CMK (cell line): Measurements from ENCODE around the gene CD1B.
"Not testable (repeated sequence)": the region's sequence is repeated elsewhere in the genome, so short reads cannot be mapped to it uniquely, and the experiment has no call there.

ENCODE experiments used
- DNase-seq: peaks from one replicate; pipeline ENCODE4 v3.0.0-alpha.2; 2010; ENCODE audit warnings: low read depth

The CD1B gene

DNA sequence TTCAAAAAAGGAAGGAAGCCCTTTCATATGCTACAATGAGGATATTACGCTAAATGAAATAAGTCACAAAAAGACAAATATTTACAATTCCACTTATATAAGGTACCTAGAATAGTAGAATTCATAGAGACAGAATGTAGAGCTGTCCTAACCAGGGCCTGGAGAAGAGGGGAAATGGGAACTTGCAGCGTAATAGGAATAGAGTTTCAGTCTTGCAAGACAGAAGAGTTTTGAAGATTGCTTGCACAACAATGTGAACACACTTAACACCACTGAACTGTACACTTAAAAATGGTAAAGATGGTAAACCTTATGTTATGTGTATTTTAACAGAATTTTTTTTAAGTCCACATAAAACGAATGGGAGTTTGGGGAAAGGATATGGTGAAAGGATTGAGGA is 2.9 kb downstream of the CD1B start:
- no peak for DNase-seq

DNA sequence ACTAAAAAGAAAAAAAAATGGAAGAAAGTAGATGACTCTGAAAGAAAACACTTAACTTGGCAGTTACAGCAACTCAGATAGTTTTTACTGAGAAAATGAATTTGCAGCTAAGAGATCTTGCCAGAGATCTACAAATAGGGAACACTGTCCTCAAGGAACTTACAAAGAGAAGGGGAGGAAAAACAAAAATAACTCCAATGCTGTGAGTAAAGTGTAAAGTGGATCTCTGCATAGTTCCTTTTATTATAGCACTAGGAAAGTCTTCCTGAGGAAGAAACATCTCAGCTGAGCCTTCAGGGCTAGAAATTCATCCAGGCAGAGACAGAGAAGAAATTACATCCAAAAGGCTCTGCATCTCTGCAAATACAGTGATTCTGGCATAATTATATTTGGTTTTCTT is 3.9 kb downstream of the CD1B start:
- no peak for DNase-seq

DNA sequence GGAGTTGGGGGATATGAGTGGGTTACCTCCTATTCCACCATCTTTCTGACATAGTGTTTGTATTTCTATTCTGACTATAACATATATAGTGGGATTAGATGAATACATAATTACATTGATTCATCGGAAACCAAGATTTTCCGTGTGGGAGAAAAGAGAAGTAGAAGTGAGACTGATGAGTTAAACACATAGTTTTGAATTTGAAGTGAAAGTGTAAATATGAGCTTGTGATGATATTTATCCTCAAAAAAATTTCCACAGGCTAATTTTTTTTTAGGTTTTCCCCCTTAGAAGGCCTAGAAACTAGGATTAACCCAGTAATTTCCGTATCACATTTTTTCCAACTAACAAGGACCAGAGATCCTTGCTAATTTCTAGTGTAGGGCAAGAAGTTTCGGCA is 6.9 kb downstream of the CD1B start:
- DNase-seq = no peak

DNA sequence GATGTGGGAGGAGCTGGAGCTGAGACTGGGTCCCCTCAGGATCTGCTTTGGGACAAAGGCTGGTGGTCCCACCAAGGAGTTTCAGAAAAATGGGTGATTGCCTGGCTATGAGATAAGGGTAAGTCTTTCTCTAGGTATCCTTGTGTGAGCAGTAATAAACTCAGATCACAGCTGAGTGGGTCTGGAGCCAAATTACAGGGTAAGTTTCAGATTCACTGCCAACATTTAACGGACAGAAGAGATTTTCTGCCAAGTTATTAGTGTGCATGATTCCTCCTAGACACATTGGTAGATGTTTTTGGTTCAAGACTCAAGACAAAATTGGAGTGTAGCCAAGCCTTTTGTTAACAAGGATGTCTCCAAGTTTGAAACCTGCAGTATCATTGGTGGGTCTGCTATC is 7.5 kb downstream of the CD1B start:
- no peak for DNase-seq

DNA sequence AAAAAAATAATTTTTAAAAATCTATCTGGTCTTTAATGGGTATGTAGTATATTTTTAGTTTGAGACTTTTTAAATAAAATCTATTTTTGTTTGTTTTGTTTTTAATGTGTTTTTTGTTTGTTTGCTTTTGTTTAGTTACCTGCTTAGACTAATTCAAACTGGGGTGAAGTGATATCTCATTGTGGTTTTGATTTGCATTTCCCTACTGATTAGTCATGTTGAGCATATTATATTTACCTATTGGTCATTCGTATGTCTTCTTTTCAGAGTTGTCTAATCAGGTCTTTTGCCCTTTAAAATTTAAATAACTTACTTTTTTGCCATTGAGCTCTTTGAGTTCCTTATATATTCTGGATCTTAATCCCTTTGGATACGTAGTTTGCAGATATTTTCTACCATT is 20.3 kb downstream of the CD1B start:
- no peak for DNase-seq

DNA sequence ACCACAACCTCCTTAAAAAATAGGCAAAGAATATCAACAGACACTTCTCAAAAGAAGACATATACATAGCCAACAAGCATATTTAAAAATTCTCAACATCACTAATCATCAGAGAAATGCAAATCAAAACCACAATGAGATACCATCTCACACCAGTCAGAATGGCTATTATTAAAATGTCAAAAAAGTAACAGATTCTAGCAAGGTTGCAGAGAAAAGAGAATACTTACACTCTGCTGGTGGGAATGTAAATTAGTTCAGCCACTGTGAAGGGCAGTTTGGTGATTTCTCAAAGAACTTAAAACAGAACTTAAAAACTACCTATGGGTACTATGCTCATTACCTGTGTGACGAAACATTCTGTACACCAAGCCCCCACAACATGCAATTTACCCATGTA is 20.7 kb downstream of the CD1B start:
- DNase-seq = no peak

DNA sequence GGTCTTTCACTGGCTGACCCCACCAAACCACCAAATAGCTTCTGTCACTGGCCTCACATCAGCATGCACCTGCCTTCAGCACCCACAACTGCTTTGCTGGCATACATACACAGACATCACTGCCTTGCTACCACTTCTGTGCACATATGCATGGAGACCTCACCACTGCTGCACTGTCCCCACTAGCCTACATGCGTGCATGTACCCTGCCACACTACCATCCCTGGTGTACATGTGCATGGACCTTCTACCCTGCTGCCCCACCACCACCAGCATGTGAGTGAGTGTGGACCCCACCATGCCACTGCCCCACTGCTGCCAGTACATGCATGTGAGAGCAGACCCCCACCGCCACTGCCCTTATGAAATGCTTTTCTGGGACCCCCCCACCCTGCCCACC is 35.5 kb downstream of the CD1B start:
- DNase-seq = no peak

DNA sequence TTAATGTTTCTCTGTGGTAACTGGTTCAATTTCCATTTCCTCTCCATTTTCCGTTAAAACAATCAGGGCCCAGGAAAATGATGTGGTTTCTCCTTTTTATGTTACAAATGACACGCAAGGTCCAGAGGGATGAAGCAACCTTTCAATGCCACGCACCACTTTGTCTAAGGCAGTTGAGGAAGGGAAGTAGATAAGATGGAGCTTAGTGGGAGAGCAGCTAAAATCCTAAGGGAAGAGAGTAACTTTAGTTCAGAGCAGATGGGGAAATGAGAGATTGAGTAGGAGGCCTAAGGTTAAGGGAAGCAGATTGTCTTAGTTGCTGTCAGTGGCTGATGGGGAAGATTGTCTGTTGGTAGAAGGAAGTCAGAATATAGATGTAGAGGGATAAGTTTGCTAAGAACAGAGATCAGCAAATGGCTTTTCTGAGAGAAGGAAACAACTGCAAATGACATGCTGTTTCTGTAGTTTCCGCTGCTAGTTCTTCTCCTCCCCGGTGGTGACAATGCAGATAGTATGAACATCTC is 40.9 kb downstream of the CD1B start:
- DNase-seq = peak; percentile 8

DNA sequence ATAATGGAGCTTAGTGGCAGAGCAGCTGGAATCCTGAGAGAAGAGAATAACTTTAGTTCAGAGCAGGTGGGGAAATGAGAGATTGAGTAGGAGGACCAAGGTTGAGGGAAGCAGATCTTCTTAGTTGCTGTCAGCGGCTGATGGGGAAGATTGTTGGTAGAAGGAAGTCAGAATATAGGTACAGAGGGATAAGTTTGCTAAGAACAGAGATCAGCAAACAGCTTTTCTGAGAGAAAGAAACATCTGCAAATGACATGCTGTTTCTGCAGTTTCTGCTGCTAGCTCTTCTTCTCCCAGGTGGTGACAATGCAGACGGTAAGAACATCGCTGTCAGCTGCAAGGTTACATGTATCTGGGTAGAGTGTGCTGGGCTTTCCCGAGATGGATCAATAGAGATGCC is 41.5 kb downstream of the CD1B start, which contains the start of gene CD1C:
Gene CD1C (plus strand): TSS at position 113 of the 400 bp plus-strand sequence. CDS start 142 bp downstream, at position 255.
- no peak for DNase-seq

DNA sequence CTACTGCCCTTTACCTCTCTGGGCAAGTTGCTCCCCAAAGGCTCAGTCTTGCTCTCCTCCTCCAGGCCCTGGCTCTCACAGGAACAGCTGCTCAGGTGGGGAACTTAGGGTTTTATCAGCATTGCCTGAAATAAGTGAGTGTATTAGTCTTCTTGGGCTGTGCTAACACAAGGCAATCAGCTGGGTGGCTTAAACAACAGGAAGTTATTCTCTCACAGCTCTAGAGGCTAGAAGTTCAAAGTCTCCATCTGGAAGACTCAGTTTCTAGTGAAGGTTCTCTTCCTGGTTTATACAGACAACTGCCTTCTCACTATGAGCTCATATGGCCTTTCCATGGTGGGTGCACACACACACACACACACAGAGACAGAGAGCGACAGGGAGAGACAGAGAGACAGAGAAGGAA is 44.4 kb downstream of the CD1B start:
- no peak for DNase-seq

DNA sequence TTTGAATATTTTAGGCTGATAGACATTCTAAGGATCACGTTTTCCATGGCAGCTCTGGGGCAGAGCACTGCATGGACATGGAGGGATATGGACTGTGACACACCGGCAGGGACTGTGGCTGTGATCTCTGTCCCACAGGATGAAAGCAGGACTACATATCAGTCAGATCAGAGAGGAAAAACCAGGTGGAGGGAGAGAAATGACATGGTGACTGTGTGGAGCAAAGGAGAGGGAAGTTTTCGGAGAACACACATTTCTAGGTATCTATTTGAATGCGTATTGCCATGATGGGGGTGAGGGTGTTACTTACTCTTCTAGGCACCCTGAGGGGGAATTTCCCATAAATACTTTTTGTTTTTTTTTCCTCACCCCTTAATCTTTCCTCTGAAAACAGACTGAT is 44.8 kb downstream of the CD1B start:
- no peak for DNase-seq

DNA sequence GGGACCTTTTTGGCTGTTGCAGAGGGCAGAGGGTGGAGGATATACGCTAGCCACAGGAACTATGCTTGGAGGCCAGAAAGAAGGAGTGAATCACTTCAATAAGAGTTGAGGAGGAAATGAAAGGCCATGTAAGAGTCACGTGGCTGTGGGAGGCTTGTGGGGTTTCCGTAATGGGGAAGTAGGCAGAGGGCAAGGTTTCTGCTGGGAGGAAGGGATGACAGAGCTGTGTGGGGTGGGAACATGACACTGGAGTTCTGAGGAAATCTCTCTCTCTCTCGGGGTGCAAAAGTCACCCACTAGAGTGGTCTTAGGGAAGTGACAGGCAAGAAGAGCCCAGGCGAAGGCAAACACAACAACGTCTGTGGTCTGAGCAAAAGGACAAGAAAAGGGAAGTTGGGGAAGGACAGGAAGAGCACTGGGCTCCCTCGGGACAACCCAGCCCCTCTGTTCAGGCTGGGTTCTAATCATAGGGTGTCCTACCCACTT is 45.5 kb downstream of the CD1B start:
- peak; percentile 60 for DNase-seq

DNA sequence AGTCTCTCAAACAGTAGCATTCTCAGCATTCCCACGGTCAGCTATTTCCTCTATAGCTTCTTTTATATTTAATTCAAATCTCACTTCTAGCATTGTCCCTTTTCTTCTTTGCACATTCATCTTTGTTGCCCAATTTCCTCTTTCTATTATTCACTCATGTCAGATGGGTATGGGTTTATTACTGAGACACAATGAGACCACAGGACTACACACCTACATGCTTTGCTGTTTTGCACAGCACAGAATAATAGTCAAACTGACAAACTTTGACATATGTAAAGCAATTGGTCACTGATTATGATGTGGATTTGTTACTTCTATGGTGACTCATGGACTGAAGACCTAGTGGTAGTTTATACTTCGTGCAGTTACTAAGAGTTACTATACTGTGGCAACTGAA is 47.4 kb downstream of the CD1B start:
- DNase-seq = no peak

DNA sequence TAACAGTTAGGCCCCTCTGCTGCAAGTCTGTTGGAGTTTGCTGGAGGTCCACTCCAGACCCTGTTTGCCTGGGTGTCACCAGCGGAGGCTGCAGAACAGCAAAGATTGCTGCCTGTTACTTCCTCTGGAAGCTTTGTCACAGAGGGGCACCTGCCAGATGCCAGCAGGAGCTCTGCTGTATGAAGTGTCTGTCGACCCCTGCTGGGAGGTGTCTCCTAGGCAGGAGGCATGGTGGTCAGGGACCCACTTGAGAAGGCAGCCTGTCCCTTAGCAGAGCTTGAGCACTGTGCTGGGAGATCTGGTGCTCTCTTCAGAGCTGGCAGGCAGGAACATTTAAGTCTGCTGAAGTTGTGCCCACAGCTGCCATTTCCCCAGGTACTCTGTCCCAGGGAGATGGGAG is 48.9 kb downstream of the CD1B start:
- not testable (repeated sequence) for DNase-seq
